ENCODE data around the gene TCTN3.
A peak's percentile ranks its signal among the peaks of the same experiment; 100 is the strongest.
"Not testable (repeated sequence)": the region's sequence is repeated elsewhere in the genome, so short reads cannot be mapped to it uniquely, and the experiment has no call there.

TCTN3 gene, protein sequence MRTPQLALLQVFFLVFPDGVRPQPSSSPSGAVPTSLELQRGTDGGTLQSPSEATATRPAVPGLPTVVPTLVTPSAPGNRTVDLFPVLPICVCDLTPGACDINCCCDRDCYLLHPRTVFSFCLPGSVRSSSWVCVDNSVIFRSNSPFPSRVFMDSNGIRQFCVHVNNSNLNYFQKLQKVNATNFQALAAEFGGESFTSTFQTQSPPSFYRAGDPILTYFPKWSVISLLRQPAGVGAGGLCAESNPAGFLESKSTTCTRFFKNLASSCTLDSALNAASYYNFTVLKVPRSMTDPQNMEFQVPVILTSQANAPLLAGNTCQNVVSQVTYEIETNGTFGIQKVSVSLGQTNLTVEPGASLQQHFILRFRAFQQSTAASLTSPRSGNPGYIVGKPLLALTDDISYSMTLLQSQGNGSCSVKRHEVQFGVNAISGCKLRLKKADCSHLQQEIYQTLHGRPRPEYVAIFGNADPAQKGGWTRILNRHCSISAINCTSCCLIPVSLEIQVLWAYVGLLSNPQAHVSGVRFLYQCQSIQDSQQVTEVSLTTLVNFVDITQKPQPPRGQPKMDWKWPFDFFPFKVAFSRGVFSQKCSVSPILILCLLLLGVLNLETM

DNA sequence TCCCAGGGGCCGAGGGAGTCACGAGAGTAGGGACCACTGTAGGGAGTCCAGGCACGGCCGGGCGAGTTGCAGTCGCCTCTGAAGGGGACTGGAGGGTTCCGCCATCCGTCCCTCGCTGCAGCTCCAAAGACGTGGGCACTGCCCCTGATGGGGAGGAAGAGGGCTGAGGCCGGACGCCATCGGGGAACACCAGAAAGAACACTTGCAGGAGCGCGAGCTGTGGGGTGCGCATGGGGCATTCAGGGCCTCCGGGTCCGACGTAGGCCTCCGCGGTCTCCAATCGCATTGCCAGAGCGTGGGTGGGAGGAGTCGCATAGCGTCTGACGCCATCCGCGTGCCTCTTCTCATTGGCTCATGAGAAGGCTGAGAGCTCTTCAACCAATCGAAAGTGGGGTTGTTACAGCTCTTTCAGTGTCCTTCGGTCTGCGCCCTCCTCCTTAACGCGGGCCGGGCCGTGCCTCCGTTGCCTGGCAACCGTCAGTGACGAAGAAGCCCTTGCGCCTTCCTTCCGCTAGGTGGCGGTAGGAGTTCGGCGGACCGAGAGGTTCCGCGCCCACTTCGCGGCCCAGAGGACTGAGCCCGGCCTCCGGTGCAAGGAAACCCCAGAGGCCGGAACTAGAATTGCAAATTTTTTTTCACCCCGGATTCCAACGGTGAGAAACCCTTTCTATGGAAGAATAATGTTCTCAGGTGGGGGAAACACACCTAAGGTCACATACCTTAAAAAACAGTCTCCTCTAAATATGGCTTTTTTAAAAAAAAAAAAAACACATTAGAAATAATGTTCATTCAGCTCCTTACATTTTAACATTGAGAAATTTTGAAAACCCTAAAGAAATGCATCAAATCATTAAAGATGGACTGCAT, at the start of gene TCTN3:
TCTN3 (minus strand) TSS at position 260 of the 867 bp plus-strand sequence; CDS start at position 232, 28 bp downstream.
- Histone ChIP-seq H3K36me3 (ENCODE audit: insufficient read depth, low read depth, low read length) (peaks cover 34% of the 10 kb centered on the region), H3K4me3 (ENCODE audit: low read length) (peak within 1 kb of the TSS; percentile 93), H3K9me3 (ENCODE audit: insufficient read depth, low read depth, low read length) (peaks cover 11% of the 10 kb centered on the region; the same call in 1 of the 2 replicates), H3K4me1 (ENCODE audit: insufficient read depth, low read length) (no peaks in the 10 kb centered on the region), H3K27me3 (ENCODE audit: insufficient read depth, low read length) (no peaks in the 10 kb centered on the region), H3K9ac (ENCODE audit: low read depth, low read length) (peak within 1 kb of the TSS; percentile 92), H3K27ac (ENCODE audit: low read length) (no peak within 1 kb of the TSS)

GRCh38 chr10:95742962-95743535, 49.3 kb upstream of the TCTN3 start:
- no peak overlapping the region for H3K9ac ChIP-seq (ENCODE audit: low read depth, low read length)
- no peak overlapping the region for H3K4me3 ChIP-seq (ENCODE audit: low read length)
- no peak overlapping the region for H3K27ac ChIP-seq (ENCODE audit: low read length)
- H3K36me3 ChIP-seq (ENCODE audit: insufficient read depth, low read depth, low read length) = no peaks in the 10 kb centered on the region
- no peaks in the 10 kb centered on the region for H3K27me3 ChIP-seq (ENCODE audit: insufficient read depth, low read length)
- no peaks in the 10 kb centered on the region for H3K9me3 ChIP-seq (ENCODE audit: insufficient read depth, low read depth, low read length)
- peaks cover 2% of the 10 kb centered on the region; the same call in 1 of the 2 replicates for H3K4me1 ChIP-seq (ENCODE audit: insufficient read depth, low read length)

DNA sequence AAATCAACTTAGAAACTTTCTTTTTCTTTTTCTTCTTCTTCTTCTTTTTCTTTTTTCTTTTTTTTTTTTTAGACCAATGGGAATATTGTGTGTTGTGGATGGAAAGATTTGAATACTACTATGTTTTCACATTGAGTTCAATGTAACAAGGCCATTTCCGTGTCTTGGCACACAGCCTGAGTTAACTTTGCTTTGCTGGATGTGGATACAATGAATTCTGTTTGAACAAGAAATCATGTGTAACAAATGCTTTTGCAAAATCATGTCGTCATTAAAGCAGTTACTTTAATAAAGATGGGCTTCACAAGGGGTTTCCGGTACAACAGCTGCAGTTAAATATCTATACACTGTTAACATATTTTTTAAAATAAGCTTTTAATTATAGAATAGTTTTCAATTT, 48.8 kb upstream of the TCTN3 start:
- Histone ChIP-seq H3K27ac (ENCODE audit: low read length) (no peak overlapping the region), H3K9me3 (ENCODE audit: insufficient read depth, low read depth, low read length) (no peaks in the 10 kb centered on the region), H3K4me3 (ENCODE audit: low read length) (no peak overlapping the region), H3K4me1 (ENCODE audit: insufficient read depth, low read length) (peaks cover 2% of the 10 kb centered on the region; the same call in 1 of the 2 replicates), H3K36me3 (ENCODE audit: insufficient read depth, low read depth, low read length) (no peaks in the 10 kb centered on the region), H3K9ac (ENCODE audit: low read depth, low read length) (no peak overlapping the region), H3K27me3 (ENCODE audit: insufficient read depth, low read length) (no peaks in the 10 kb centered on the region)

GRCh38 chr10:95741807-95742467, 48.2 kb upstream of the TCTN3 start:
- Histone ChIP-seq H3K9ac (ENCODE audit: low read depth, low read length) (peak overlapping the region; percentile 39; the same call in 1 of the 2 replicates), H3K27ac (ENCODE audit: low read length) (no peak overlapping the region), H3K4me1 (ENCODE audit: insufficient read depth, low read length) (peaks cover 2% of the 10 kb centered on the region; the same call in 1 of the 2 replicates), H3K9me3 (ENCODE audit: insufficient read depth, low read depth, low read length) (no peaks in the 10 kb centered on the region), H3K4me3 (ENCODE audit: low read length) (no peak overlapping the region), H3K27me3 (ENCODE audit: insufficient read depth, low read length) (no peaks in the 10 kb centered on the region), H3K36me3 (ENCODE audit: insufficient read depth, low read depth, low read length) (no peaks in the 10 kb centered on the region)

GRCh38 chr10:95739056-95739455, 45.3 kb upstream of the TCTN3 start:
- no peak overlapping the region for H3K27ac ChIP-seq (ENCODE audit: low read length)
- no peak overlapping the region for H3K9ac ChIP-seq (ENCODE audit: low read depth, low read length)
- H3K27me3 ChIP-seq (ENCODE audit: insufficient read depth, low read length) = no peaks in the 10 kb centered on the region
- peaks cover 2% of the 10 kb centered on the region; the same call in 1 of the 2 replicates for H3K4me1 ChIP-seq (ENCODE audit: insufficient read depth, low read length)
- H3K9me3 ChIP-seq (ENCODE audit: insufficient read depth, low read depth, low read length) = peaks cover 3% of the 10 kb centered on the region; the same call in 1 of the 2 replicates
- H3K4me3 ChIP-seq (ENCODE audit: low read length) = no peak overlapping the region
- H3K36me3 ChIP-seq (ENCODE audit: insufficient read depth, low read depth, low read length) = no peaks in the 10 kb centered on the region

DNA sequence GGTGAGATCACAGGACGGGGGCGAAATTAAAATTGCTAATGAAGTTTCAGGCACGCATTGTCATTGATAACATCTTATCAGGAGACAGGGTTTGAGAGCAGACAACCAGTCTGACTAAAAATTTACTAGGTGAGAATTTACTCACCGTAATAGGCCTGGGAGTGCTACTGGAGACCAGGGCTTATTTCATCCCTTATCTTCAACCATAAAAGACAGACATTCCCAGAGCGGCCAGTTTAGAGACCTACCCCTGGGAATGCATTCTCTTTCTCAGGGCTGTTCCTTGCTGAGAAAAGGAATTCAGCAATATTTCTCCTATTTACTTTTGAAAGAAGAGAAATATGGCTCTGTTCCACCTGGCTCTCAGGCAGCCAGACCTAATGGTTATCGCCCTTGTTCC, 39.2 kb upstream of the TCTN3 start:
- H3K4me3 ChIP-seq (ENCODE audit: low read length); H3K9ac ChIP-seq (ENCODE audit: low read depth, low read length); H3K27me3 ChIP-seq (ENCODE audit: insufficient read depth, low read length); H3K36me3 ChIP-seq (ENCODE audit: insufficient read depth, low read depth, low read length); H3K4me1 ChIP-seq (ENCODE audit: insufficient read depth, low read length); H3K27ac ChIP-seq (ENCODE audit: low read length): not testable (repeated sequence)
- H3K9me3 ChIP-seq (ENCODE audit: insufficient read depth, low read depth, low read length) = peaks cover 27% of the 10 kb centered on the region

DNA sequence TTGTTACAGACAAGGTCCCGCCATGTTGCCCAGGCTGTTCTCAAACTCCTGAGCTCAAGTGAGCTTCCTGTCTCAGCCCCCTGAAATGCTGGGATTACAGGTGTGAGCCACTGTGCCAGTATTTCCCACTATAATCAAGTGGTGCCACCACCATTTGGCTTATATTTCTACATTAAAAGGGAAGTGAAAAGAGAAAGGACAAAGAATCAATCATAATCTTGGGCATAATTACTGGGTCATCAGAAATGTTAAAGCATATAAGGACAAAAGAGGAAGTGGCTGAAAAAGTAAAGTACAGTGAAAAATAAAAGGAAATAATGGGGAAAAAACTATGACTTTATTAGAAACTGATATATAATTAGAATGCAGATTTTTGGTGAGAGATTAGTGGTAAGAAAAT, 36.5 kb upstream of the TCTN3 start:
- Histone ChIP-seq H3K9ac (ENCODE audit: low read depth, low read length) (no peak overlapping the region), H3K36me3 (ENCODE audit: insufficient read depth, low read depth, low read length) (no peaks in the 10 kb centered on the region), H3K4me3 (ENCODE audit: low read length) (no peak overlapping the region), H3K4me1 (ENCODE audit: insufficient read depth, low read length) (no peaks in the 10 kb centered on the region), H3K9me3 (ENCODE audit: insufficient read depth, low read depth, low read length) (peaks cover 27% of the 10 kb centered on the region), H3K27ac (ENCODE audit: low read length) (no peak overlapping the region), H3K27me3 (ENCODE audit: insufficient read depth, low read length) (no peaks in the 10 kb centered on the region)

DNA sequence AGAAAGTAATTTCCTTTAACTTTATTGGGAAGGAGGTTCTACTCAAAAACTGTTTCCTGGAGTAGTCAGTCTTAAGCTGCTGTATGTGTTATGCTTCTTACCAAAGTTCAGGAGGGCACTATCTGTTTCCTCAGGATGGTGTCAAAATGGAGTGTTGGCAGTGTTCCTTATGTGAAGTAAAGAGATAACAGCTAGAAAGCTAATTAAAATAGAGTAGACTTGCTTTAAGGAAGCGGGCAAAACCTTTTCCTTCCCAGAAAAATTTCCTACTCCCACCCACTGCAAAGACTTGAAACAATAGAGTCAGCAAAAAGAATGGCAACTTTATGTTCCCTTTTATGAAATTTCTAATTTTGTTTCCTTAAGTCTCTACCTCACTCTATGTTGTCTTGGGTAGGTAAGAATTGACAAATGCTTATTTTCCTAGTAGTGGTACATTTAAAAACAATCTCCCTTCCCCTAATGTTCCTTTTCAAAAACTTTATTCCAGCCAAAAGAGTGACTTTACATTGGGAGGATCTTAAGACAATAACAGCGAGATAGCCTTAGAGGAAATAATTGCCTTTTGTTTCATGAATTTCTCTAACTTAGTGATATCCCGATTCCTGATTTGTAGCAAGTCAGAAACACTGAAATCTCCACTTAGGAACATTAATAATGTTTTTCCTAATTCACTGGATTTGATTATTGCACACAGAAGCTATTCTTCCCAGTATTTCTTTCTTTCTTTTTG, 35.8 kb upstream of the TCTN3 start:
- no peaks in the 10 kb centered on the region for H3K36me3 ChIP-seq (ENCODE audit: insufficient read depth, low read depth, low read length)
- H3K4me1 ChIP-seq (ENCODE audit: insufficient read depth, low read length) = no peaks in the 10 kb centered on the region
- no peak overlapping the region for H3K9ac ChIP-seq (ENCODE audit: low read depth, low read length)
- no peak overlapping the region for H3K4me3 ChIP-seq (ENCODE audit: low read length)
- H3K27ac ChIP-seq (ENCODE audit: low read length) = no peak overlapping the region
- H3K27me3 ChIP-seq (ENCODE audit: insufficient read depth, low read length) = no peaks in the 10 kb centered on the region
- peaks cover 27% of the 10 kb centered on the region for H3K9me3 ChIP-seq (ENCODE audit: insufficient read depth, low read depth, low read length)

DNA sequence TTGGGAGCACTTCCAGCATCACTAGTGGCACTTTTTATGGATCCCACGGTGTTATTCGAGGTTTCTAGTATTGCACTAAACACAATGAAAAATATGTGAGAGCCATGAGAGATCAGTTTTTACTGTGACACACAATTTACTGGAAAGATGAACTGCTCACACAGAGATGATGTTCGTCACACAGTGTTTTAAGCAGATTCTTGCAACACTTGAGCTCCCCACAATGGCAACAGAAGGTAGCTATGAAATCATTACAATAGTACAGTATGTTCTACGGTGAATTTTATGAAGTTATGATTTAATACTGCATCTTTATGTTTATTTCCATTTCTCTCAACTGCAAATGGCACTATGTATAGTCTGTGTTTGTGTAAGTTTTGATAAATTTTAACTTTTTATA, 34.8 kb upstream of the TCTN3 start:
- H3K36me3 ChIP-seq (ENCODE audit: insufficient read depth, low read depth, low read length) = no peaks in the 10 kb centered on the region
- peaks cover 19% of the 10 kb centered on the region for H3K9me3 ChIP-seq (ENCODE audit: insufficient read depth, low read depth, low read length)
- no peaks in the 10 kb centered on the region for H3K4me1 ChIP-seq (ENCODE audit: insufficient read depth, low read length)
- H3K27ac ChIP-seq (ENCODE audit: low read length) = no peak overlapping the region
- H3K27me3 ChIP-seq (ENCODE audit: insufficient read depth, low read length) = no peaks in the 10 kb centered on the region
- H3K4me3 ChIP-seq (ENCODE audit: low read length) = no peak overlapping the region
- H3K9ac ChIP-seq (ENCODE audit: low read depth, low read length) = no peak overlapping the region

- not testable (repeated sequence) for H3K9ac ChIP-seq (ENCODE audit: low read depth, low read length); H3K27ac ChIP-seq (ENCODE audit: low read length); H3K36me3 ChIP-seq (ENCODE audit: insufficient read depth, low read depth, low read length); H3K4me1 ChIP-seq (ENCODE audit: insufficient read depth, low read length); H3K4me3 ChIP-seq (ENCODE audit: low read length); H3K27me3 ChIP-seq (ENCODE audit: insufficient read depth, low read length); H3K9me3 ChIP-seq (ENCODE audit: insufficient read depth, low read depth, low read length)
Observed at GRCh38 chr10:95722496-95722895, 28.8 kb upstream of the TCTN3 start.
